ENCODE data around the gene FAM151B. TPM values are rescaled to one million over a fixed set of nuclear protein-coding genes. Genes with fewer than 3 reads are reported as not detected.

Gene FAM151B
- total and polyA plus RNA-seq, 4 donors = 1.1 to 6.5 (median 1.9) TPM

DNA sequence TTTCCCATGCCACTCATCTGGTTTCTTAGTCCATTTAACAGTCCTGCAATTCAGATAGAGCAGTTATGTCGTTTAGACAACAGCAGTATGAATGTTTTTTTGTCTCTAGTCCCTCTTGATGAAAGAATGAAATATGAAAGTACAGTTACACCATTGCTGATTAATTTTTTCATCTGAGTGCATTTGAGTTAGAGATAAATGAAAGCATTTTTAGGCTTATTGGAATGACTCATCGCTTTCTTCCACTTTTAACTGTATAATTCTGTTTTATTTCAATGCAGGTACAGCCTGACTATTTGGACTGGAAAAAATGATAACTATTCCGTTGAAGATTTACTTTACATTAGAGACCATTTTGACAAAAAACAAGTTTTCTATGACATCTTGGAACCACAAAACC lies 53.5 kb downstream of the FAM151B start:
- WGBS, 2 donors = 78 to 89% methylated on average over 3 of the region's 3 CpGs
- H3K27me3 ChIP-seq (ENCODE audit: control insufficient read depth in 3 of 3, insufficient read depth in 3 of 3, low read length in 2 of 3) = no peaks in the 10 kb centered on the region

GRCh38 chr5:80554646-80555045 lies 66.7 kb downstream of the FAM151B start:
- DNase-seq (no peak), ATAC-seq (ENCODE audit: insufficient read depth, low FRiP score) (no peak)
- TF ChIP-seq, protein P1, sequence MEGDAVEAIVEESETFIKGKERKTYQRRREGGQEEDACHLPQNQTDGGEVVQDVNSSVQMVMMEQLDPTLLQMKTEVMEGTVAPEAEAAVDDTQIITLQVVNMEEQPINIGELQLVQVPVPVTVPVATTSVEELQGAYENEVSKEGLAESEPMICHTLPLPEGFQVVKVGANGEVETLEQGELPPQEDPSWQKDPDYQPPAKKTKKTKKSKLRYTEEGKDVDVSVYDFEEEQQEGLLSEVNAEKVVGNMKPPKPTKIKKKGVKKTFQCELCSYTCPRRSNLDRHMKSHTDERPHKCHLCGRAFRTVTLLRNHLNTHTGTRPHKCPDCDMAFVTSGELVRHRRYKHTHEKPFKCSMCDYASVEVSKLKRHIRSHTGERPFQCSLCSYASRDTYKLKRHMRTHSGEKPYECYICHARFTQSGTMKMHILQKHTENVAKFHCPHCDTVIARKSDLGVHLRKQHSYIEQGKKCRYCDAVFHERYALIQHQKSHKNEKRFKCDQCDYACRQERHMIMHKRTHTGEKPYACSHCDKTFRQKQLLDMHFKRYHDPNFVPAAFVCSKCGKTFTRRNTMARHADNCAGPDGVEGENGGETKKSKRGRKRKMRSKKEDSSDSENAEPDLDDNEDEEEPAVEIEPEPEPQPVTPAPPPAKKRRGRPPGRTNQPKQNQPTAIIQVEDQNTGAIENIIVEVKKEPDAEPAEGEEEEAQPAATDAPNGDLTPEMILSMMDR (IDR thresholded peaks at IDR 0.05; ENCODE audit: control extremely low read depth, extremely low read depth) = no peak
- peaks cover 0 to 3% (median 0%) of the 10 kb centered on the region in 4 donors for H3K9me3 ChIP-seq (ENCODE audit: control insufficient read depth in 4 of 4, insufficient read depth in 3 of 4, low read length in 3 of 4)
- no peak overlapping the region for H3K9ac ChIP-seq (ENCODE audit: insufficient read depth in 1 of 2, low read length in 2 of 2)
- H3K4me3 ChIP-seq = no peak overlapping the region
- H3K27me3 ChIP-seq (ENCODE audit: control insufficient read depth in 3 of 3, insufficient read depth in 3 of 3, low read length in 2 of 3) = peaks cover 0 to 14% (median 12%) of the 10 kb centered on the region in 3 donors
- 53 to 72% methylated on average over 4 of the region's 4 CpGs for WGBS, 2 donors
- no peaks in the 10 kb centered on the region for H3K4me1 ChIP-seq (ENCODE audit: control insufficient read depth in 5 of 5, insufficient read depth in 5 of 5, low read length in 5 of 5)
- no peak overlapping the region for H3K27ac ChIP-seq (ENCODE audit: low read depth in 1 of 2, low read length in 1 of 2)
- H3K36me3 ChIP-seq (ENCODE audit: control insufficient read depth in 4 of 4, insufficient read depth in 4 of 4, low read length in 4 of 4) = no peaks in the 10 kb centered on the region

More for the DNA sequence above, 53.5 kb downstream of the FAM151B start:
- H3K9me3 ChIP-seq (ENCODE audit: control insufficient read depth in 4 of 4, insufficient read depth in 3 of 4, low read length in 3 of 4) = no peaks in the 10 kb centered on the region
- H3K4me1 ChIP-seq (ENCODE audit: control insufficient read depth in 5 of 5, insufficient read depth in 5 of 5, low read length in 5 of 5) = peaks cover 0 to 5% (median 0%) of the 10 kb centered on the region in 5 donors
- DNase-seq (no peak), ATAC-seq (ENCODE audit: insufficient read depth, low FRiP score) (no peak)
- no peak overlapping the region for H3K9ac ChIP-seq (ENCODE audit: insufficient read depth in 1 of 2, low read length in 2 of 2)
- no peaks in the 10 kb centered on the region for H3K36me3 ChIP-seq (ENCODE audit: control insufficient read depth in 4 of 4, insufficient read depth in 4 of 4, low read length in 4 of 4)
- no peak overlapping the region for H3K4me3 ChIP-seq
- H3K27ac ChIP-seq (ENCODE audit: low read depth in 1 of 2, low read length in 1 of 2) = no peak overlapping the region
- TF ChIP-seq, protein P1 (IDR thresholded peaks at IDR 0.05; ENCODE audit: control extremely low read depth, extremely low read depth) = no peak

DNA sequence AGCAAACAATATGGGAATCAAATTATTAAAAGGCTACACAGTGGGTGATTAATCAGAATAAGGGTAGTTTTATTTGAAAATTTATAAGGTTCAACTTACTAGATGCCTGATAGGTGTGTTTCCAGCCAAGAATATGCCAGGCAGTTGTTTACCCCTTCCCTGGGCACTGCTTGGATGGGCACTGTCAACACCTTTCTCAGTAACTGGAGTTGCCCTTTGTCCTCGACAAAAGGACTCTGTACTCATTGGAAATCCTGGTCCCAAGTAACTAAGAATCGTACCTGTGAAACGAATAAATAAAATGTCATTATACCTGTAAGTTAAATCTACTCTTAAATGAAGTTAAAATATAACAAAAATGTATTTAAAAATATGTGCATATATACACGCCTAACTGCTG lies 67.2 kb downstream of the FAM151B start:
- Histone ChIP-seq H3K27ac (ENCODE audit: low read depth in 1 of 2, low read length in 1 of 2) (no peak overlapping the region), H3K4me1 (ENCODE audit: control insufficient read depth in 5 of 5, insufficient read depth in 5 of 5, low read length in 5 of 5) (no peaks in the 10 kb centered on the region), H3K4me3 (no peak overlapping the region), H3K36me3 (ENCODE audit: control insufficient read depth in 4 of 4, insufficient read depth in 4 of 4, low read length in 4 of 4) (no peaks in the 10 kb centered on the region), H3K27me3 (ENCODE audit: control insufficient read depth in 3 of 3, insufficient read depth in 3 of 3, low read length in 2 of 3) (peaks cover 0 to 18% (median 14%) of the 10 kb centered on the region in 3 donors), H3K9me3 (ENCODE audit: control insufficient read depth in 4 of 4, insufficient read depth in 3 of 4, low read length in 3 of 4) (peaks cover 0 to 5% (median 0%) of the 10 kb centered on the region in 4 donors), H3K9ac (ENCODE audit: insufficient read depth in 1 of 2, low read length in 2 of 2) (no peak overlapping the region)
- TF ChIP-seq, protein P1 (IDR thresholded peaks at IDR 0.05; ENCODE audit: control extremely low read depth, extremely low read depth) = no peak
- ATAC-seq (ENCODE audit: insufficient read depth, low FRiP score) (no peak), DNase-seq (no peak)
- WGBS, 2 donors = 90 to 94% methylated on average over 4 of the region's 4 CpGs

DNA sequence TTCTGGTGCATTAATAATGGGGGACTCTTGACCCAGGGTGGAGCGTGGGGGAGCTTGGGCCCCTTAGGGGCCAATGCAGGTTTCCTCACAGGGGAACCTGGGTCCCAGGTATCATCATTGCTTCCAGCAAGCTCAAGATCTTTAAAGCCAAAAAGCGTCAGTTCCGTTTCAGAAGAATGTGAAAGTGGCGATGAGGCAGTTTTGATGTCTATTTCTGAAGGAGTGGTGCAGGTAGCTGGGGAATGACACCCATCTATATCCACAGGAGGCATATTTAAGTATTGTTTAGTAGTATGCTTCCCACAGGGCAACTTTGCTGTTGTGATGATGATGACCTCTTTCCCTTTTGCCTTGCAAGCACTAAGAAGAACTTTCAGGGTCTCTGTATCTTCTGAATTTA lies 71.3 kb downstream of the FAM151B start:
- Histone ChIP-seq H3K36me3 (ENCODE audit: control insufficient read depth in 4 of 4, insufficient read depth in 4 of 4, low read length in 4 of 4) (no peaks in the 10 kb centered on the region), H3K27ac (ENCODE audit: low read depth in 1 of 2, low read length in 1 of 2) (no peak overlapping the region), H3K27me3 (ENCODE audit: control insufficient read depth in 3 of 3, insufficient read depth in 3 of 3, low read length in 2 of 3) (peaks cover 0 to 40% (median 21%) of the 10 kb centered on the region in 3 donors), H3K4me1 (ENCODE audit: control insufficient read depth in 5 of 5, insufficient read depth in 5 of 5, low read length in 5 of 5) (no peaks in the 10 kb centered on the region), H3K9ac (ENCODE audit: insufficient read depth in 1 of 2, low read length in 2 of 2) (no peak overlapping the region), H3K9me3 (ENCODE audit: control insufficient read depth in 4 of 4, insufficient read depth in 3 of 4, low read length in 3 of 4) (peaks cover 0 to 3% (median 0%) of the 10 kb centered on the region in 4 donors), H3K4me3 (no peak overlapping the region)
- no peak for DNase-seq
- ATAC-seq (ENCODE audit: insufficient read depth, low FRiP score) = no peak
- 92 to 93% methylated on average over 4 of the region's 4 CpGs for WGBS, 2 donors
- TF ChIP-seq, protein P1 (IDR thresholded peaks at IDR 0.05; ENCODE audit: control extremely low read depth, extremely low read depth) = no peak

Data from lung (tissue), 12 donors.